Caco-2 (cell line): ENCODE results near the gene MED26. TPM values are rescaled to one million over a fixed set of nuclear protein-coding genes. Genes with fewer than 3 reads are reported as not detected.

Source experiments
- BruUV-seq: library from RNA; stranded (reverse); fragments of 400-500 nt; replicated peaks from 2 replicates; lab custom pipeline; 2021; lab: Mats Ljungman, UMichigan
- CTCF ChIA-PET: fragments of 300-600 bp; sonication (Branson Sonifier 250); formaldehyde crosslinking; loops from one replicate; lab custom pipeline; 2022; ENCODE audit warnings: antibody characterized with exemption; lab: Charles Lee
- POLR2A ChIA-PET: fragments of 300-600 bp; sonication (Branson Sonifier 250); formaldehyde crosslinking; loops from one replicate; lab custom pipeline; 2022; ENCODE audit warnings: antibody characterized with exemption; lab: Charles Lee
- DNase-seq, 2 experiments: peaks; one replicate each; pipeline versions ENCODE4 v3.0.0 to v3.0.0-alpha.2; 2020 to 2022
- H3K27me3 ChIP-seq: replicated peaks from 2 replicates; pipeline ENCODE4 v1.6.0; 2011; ENCODE audit warnings: low read length; ENCODE audit not compliant: control insufficient read depth, insufficient read depth
- H3K36me3 ChIP-seq: 2 replicates; pipeline ENCODE4 v1.5.1; 2011; ENCODE audit warnings: low read length; ENCODE audit not compliant: control insufficient read depth, insufficient read depth
- H3K4me1 ChIP-seq: fragments of 250-450 bp; sonication (Bioruptor Pico); 2 replicates; pipeline ENCODE4 v1.5.1; 2020; ENCODE audit warnings: mild to moderate bottlenecking
- H3K4me3 ChIP-seq: 2 replicates; pipeline ENCODE4 v1.5.1; 2011; ENCODE audit warnings: low read depth, mild to moderate bottlenecking, control low read depth, low read length
- H3K9me3 ChIP-seq: fragments of 250-450 bp; sonication (Bioruptor Pico); 2 replicates; pipeline ENCODE4 v1.5.1; 2020; ENCODE audit warnings: mild to moderate bottlenecking, moderate library complexity
- H3K27ac Mint-ChIP-seq: one replicate; pipeline ENCODE4 v1.8.0; 2022; ENCODE audit warnings: mixed read lengths; ENCODE audit not compliant: unreplicated experiment
- H3K27me3 Mint-ChIP-seq: one replicate; pipeline ENCODE4 v1.8.0; 2022; ENCODE audit warnings: mixed read lengths; ENCODE audit not compliant: insufficient read depth, unreplicated experiment
- H3K36me3 Mint-ChIP-seq: one replicate; pipeline ENCODE4 v1.8.0; 2022; ENCODE audit warnings: mild to moderate bottlenecking, mixed read lengths; ENCODE audit not compliant: insufficient read depth, unreplicated experiment
- H3K4me1 Mint-ChIP-seq: one replicate; pipeline ENCODE4 v1.8.0; 2022; ENCODE audit warnings: low read depth, mixed read lengths; ENCODE audit not compliant: unreplicated experiment
- H3K4me3 Mint-ChIP-seq: one replicate; pipeline ENCODE4 v1.8.0; 2022; ENCODE audit warnings: mild to moderate bottlenecking, moderate library complexity, mixed read lengths; ENCODE audit not compliant: unreplicated experiment
- H3K9me3 Mint-ChIP-seq: one replicate; pipeline ENCODE4 v1.8.0; 2022; ENCODE audit warnings: mixed read lengths; ENCODE audit not compliant: unreplicated experiment
- intact Hi-C: fragments of 100-400 bp; cut with micrococcal nuclease; formaldehyde crosslinking; loops from one replicate; pipeline ENCODE4 v1.10.0; 2022; ENCODE audit not compliant: unreplicated experiment
- total RNA-seq: library from RNA; stranded (reverse); gene quantifications from 2 replicates; pipeline ENCODE4 v1.2.3, GENCODE V29; 2022
- TF ChIP-seq, protein P1 (sequence below), 2 experiments: fragments of 200-600 bp in 1 of 2; IDR thresholded peaks; 1 replicate in 1 of 2; 2 replicates in 1 of 2; pipeline versions ENCODE4 v1.5.1 to v1.8.0; 2011 to 2022; ENCODE audit warnings: antibody characterized with exemption in 1 of 2, control low read depth in 1 of 2, inconsistent platforms in 1 of 2, low read depth in 1 of 2, low read length in 1 of 2, mild to moderate bottlenecking in 1 of 2, moderate library complexity in 1 of 2; ENCODE audit not compliant: insufficient read depth in 1 of 2, severe bottlenecking in 1 of 2, unreplicated experiment in 1 of 2

MED26 gene
- total RNA-seq, 1 experiment from 2014 or later = 11.4 TPM

DNA sequence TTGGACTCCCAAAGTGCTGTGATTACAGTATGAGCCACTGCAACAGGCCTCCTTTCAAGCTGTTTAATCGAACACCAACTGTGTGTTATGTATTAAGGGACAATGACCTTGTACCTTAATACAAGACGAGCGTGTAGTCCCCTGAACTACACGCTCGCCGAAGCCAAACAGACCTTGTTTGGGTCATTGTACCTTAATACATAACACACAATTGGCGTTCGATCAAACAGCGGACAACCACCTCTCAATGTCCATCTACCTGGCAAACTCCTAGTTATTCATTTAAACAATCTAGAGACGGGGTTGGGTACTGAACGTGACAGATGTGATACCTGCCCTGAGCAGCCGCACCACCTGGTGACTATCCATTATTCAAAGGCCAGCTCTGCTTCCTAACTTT lies 87.1 kb downstream of the MED26 start:
- H3K4me1 ChIP-seq = 0 out of 2 replicates have a peak, but pooled peaks cover 6% of the 10 kb centered on the region
- no peaks in the 10 kb centered on the region for H3K27me3 Mint-ChIP-seq
- intact Hi-C loops = no loop called here
- peak overlapping the region; percentile 26 for H3K27ac Mint-ChIP-seq
- POLR2A ChIA-PET = no interaction called here
- CTCF ChIA-PET = no interaction called here
- BruUV-seq = no TSS peak
- TF ChIP-seq, protein P1, sequence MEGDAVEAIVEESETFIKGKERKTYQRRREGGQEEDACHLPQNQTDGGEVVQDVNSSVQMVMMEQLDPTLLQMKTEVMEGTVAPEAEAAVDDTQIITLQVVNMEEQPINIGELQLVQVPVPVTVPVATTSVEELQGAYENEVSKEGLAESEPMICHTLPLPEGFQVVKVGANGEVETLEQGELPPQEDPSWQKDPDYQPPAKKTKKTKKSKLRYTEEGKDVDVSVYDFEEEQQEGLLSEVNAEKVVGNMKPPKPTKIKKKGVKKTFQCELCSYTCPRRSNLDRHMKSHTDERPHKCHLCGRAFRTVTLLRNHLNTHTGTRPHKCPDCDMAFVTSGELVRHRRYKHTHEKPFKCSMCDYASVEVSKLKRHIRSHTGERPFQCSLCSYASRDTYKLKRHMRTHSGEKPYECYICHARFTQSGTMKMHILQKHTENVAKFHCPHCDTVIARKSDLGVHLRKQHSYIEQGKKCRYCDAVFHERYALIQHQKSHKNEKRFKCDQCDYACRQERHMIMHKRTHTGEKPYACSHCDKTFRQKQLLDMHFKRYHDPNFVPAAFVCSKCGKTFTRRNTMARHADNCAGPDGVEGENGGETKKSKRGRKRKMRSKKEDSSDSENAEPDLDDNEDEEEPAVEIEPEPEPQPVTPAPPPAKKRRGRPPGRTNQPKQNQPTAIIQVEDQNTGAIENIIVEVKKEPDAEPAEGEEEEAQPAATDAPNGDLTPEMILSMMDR (IDR thresholded peaks at IDR 0.05; ENCODE audit: insufficient read depth in 1 of 2, low read depth in 1 of 2, low read length in 1 of 2, severe bottlenecking in 1 of 2, unreplicated experiment in 1 of 2) = no peak
- no peaks in the 10 kb centered on the region for H3K9me3 Mint-ChIP-seq
- H3K4me1 Mint-ChIP-seq = no peaks in the 10 kb centered on the region
- peaks cover 56% of the 10 kb centered on the region for H3K36me3 Mint-ChIP-seq
- peaks cover 2% of the 10 kb centered on the region; the same call in 1 of the 2 replicates for H3K36me3 ChIP-seq
- H3K4me3 Mint-ChIP-seq = peak overlapping the region; percentile 78
- H3K27me3 ChIP-seq = no peaks in the 10 kb centered on the region
- no peak for DNase-seq
- no peaks in the 10 kb centered on the region for H3K9me3 ChIP-seq
- peak overlapping the region; percentile 94 for H3K4me3 ChIP-seq

DNA sequence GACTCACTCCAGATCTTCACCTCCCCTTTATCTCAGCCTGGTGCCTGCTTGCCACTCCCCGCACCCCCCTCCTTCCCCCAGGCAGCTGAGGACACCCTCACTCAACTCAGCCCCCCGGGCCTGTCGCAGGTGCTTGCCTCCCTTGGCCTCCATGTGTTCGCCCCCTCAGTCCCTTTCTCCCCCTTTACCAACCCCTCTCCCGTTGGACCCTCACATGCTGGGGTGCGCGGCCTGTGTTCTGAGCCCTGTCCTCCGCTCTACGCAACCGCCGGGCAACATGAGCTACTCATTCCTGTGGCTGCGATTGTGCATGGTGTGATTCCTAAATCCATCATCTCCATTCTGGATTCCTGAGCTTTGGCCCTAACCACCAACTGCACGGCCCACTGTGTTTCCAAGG lies 90.9 kb downstream of the MED26 start:
- no peak overlapping the region for H3K4me3 ChIP-seq
- Mint-ChIP-seq H3K36me3 (peaks cover 85% of the 10 kb centered on the region), H3K9me3 (no peaks in the 10 kb centered on the region), H3K27me3 (no peaks in the 10 kb centered on the region), H3K4me3 (no peak overlapping the region), H3K27ac (no peak overlapping the region), H3K4me1 (no peaks in the 10 kb centered on the region)
- no peaks in the 10 kb centered on the region for H3K9me3 ChIP-seq
- H3K36me3 ChIP-seq = peaks cover 2% of the 10 kb centered on the region
- POLR2A ChIA-PET = no interaction called here
- CTCF ChIA-PET = no interaction called here
- intact Hi-C loops = no loop called here
- no peak for DNase-seq
- H3K4me1 ChIP-seq = 0 out of 2 replicates have a peak, but pooled peaks cover 4% of the 10 kb centered on the region
- BruUV-seq = no TSS peak
- TF ChIP-seq, protein P1 (IDR thresholded peaks at IDR 0.05; ENCODE audit: insufficient read depth in 1 of 2, low read depth in 1 of 2, low read length in 1 of 2, severe bottlenecking in 1 of 2, unreplicated experiment in 1 of 2) = no peak
- no peaks in the 10 kb centered on the region for H3K27me3 ChIP-seq

DNA sequence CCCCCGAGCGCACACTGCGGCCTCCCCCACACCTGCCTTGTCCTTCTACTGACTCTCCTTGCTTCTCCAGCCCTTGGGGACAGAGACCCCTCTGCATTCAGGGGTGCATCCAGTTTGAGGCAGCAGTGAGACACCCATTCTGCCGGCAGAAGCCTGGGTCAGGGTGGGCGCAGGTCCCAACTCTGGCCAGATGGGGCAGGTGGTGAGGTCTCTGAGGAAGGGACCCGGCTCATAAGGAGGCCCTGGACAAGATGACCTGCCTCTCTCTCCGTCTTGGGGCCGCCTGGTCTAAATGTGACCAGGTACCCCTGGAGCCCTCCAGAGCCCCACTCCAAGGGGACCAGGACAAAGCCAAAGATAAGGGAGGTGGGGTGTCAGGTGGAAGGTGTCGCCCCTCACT lies 91.9 kb downstream of the MED26 start:
- TF ChIP-seq, protein P1 (IDR thresholded peaks at IDR 0.05; ENCODE audit: insufficient read depth in 1 of 2, low read depth in 1 of 2, low read length in 1 of 2, severe bottlenecking in 1 of 2, unreplicated experiment in 1 of 2) = peak in 1 of 2 experiments; percentile 4
- H3K4me3 ChIP-seq = no peak overlapping the region
- no peaks in the 10 kb centered on the region for H3K9me3 Mint-ChIP-seq
- no peaks in the 10 kb centered on the region for H3K27me3 Mint-ChIP-seq
- no peaks in the 10 kb centered on the region for H3K4me1 Mint-ChIP-seq
- ChIA-PET CTCF (no interaction called here), POLR2A (no interaction called here)
- H3K9me3 ChIP-seq = no peaks in the 10 kb centered on the region
- 0 out of 2 replicates have a peak, but pooled peaks cover 4% of the 10 kb centered on the region for H3K4me1 ChIP-seq
- H3K4me3 Mint-ChIP-seq = no peak overlapping the region
- intact Hi-C loops = no loop called here
- H3K27ac Mint-ChIP-seq = no peak overlapping the region
- H3K36me3 ChIP-seq = peaks cover 4% of the 10 kb centered on the region
- DNase-seq = no peak
- no TSS peak for BruUV-seq
- H3K36me3 Mint-ChIP-seq = peaks cover 94% of the 10 kb centered on the region
- H3K27me3 ChIP-seq = no peaks in the 10 kb centered on the region
